ENCODE data around the gene STX5. TPM values are rescaled to one million over a fixed set of nuclear protein-coding genes. Genes with fewer than 3 reads are reported as not detected.

The STX5 gene
- total RNA-seq, 1 donor from 2014 or later = 30.2 TPM

GRCh38 chr11:62816557-62816956, 15.3 kb downstream of the STX5 start:
- H3K4me3 ChIP-seq = no peak overlapping the region
- H3K27me3 ChIP-seq = no peaks in the 10 kb centered on the region
- H3K79me2 ChIP-seq (ENCODE audit: low read depth) = no peaks in the 10 kb centered on the region
- H3K9ac ChIP-seq = no peak overlapping the region
- H3K4me2 ChIP-seq = no peak overlapping the region
- H3K4me1 ChIP-seq = no peaks in the 10 kb centered on the region
- H3K27ac ChIP-seq = no peak overlapping the region
- no peaks in the 10 kb centered on the region for H3K4me1 Mint-ChIP-seq
- DNase-seq (ENCODE audit: low spot score) = no peak
- no peaks in the 10 kb centered on the region for H3K36me3 ChIP-seq
- H3K27ac Mint-ChIP-seq = no peak overlapping the region
- no peaks in the 10 kb centered on the region for H3K9me3 ChIP-seq (ENCODE audit: low read depth)
- no peaks in the 10 kb centered on the region for H3K9me3 Mint-ChIP-seq
- peaks cover 4% of the 10 kb centered on the region for H3K27me3 Mint-ChIP-seq (ENCODE audit: insufficient read depth, low read depth)
- H2AFZ ChIP-seq (replicated peaks) = no peak overlapping the region
- H4K20me1 ChIP-seq (ENCODE audit: low read depth) = no peaks in the 10 kb centered on the region
- no peak overlapping the region for H3K4me3 Mint-ChIP-seq
- H3K36me3 Mint-ChIP-seq = peaks cover 16% of the 10 kb centered on the region
- no peaks in the 10 kb centered on the region for H3F3A ChIP-seq (ENCODE audit: low read depth)
- TF ChIP-seq EZH2 (IDR thresholded peaks at IDR 0.05) = no peak
- TF ChIP-seq EZH2phosphoT487 (IDR thresholded peaks at IDR 0.05) = no peak
- no peak for TF ChIP-seq CTCF (IDR thresholded peaks at IDR 0.05)

GRCh38 chr11:62811659-62812058, 20.2 kb downstream of the STX5 start:
- Histone ChIP-seq H3K79me2 (ENCODE audit: low read depth) (no peaks in the 10 kb centered on the region), H3K9me3 (ENCODE audit: low read depth) (no peaks in the 10 kb centered on the region), H3K27me3 (no peaks in the 10 kb centered on the region), H3K9ac (no peak overlapping the region), H4K20me1 (ENCODE audit: low read depth) (no peaks in the 10 kb centered on the region), H3F3A (ENCODE audit: low read depth) (peaks cover 4% of the 10 kb centered on the region), H3K36me3 (no peaks in the 10 kb centered on the region), H2AFZ (replicated peaks) (no peak overlapping the region), H3K27ac (no peak overlapping the region), H3K4me1 (no peaks in the 10 kb centered on the region), H3K4me2 (no peak overlapping the region), H3K4me3 (no peak overlapping the region)
- Mint-ChIP-seq H3K9me3 (no peaks in the 10 kb centered on the region), H3K4me1 (peaks cover 4% of the 10 kb centered on the region), H3K4me3 (no peak overlapping the region), H3K27ac (no peak overlapping the region), H3K36me3 (peaks cover 6% of the 10 kb centered on the region), H3K27me3 (ENCODE audit: insufficient read depth, low read depth) (peaks cover 8% of the 10 kb centered on the region)
- no peak for DNase-seq (ENCODE audit: low spot score)
- TF ChIP-seq CTCF (IDR thresholded peaks at IDR 0.05) (no peak), EZH2 (IDR thresholded peaks at IDR 0.05) (no peak), EZH2phosphoT487 (IDR thresholded peaks at IDR 0.05) (no peak)

GRCh38 chr11:62810748-62811147, 21.1 kb downstream of the STX5 start:
- Histone ChIP-seq H3K9me3 (ENCODE audit: low read depth) (no peaks in the 10 kb centered on the region), H3K27ac (no peak overlapping the region), H3K4me3 (no peak overlapping the region), H3K9ac (no peak overlapping the region), H3K4me1 (peaks cover 9% of the 10 kb centered on the region), H4K20me1 (ENCODE audit: low read depth) (no peaks in the 10 kb centered on the region), H3K4me2 (no peak overlapping the region), H3K79me2 (ENCODE audit: low read depth) (no peaks in the 10 kb centered on the region), H3K27me3 (no peaks in the 10 kb centered on the region), H2AFZ (replicated peaks) (no peak overlapping the region), H3F3A (ENCODE audit: low read depth) (peaks cover 13% of the 10 kb centered on the region), H3K36me3 (no peaks in the 10 kb centered on the region)
- DNase-seq (ENCODE audit: low spot score) = no peak
- TF ChIP-seq EZH2 (IDR thresholded peaks at IDR 0.05) (no peak), EZH2phosphoT487 (IDR thresholded peaks at IDR 0.05) (no peak), CTCF (IDR thresholded peaks at IDR 0.05) (no peak)
- no peak overlapping the region for H3K27ac Mint-ChIP-seq
- peaks cover 4% of the 10 kb centered on the region for H3K36me3 Mint-ChIP-seq
- peaks cover 11% of the 10 kb centered on the region for H3K4me1 Mint-ChIP-seq
- H3K4me3 Mint-ChIP-seq = no peak overlapping the region
- no peaks in the 10 kb centered on the region for H3K9me3 Mint-ChIP-seq
- peaks cover 8% of the 10 kb centered on the region for H3K27me3 Mint-ChIP-seq (ENCODE audit: insufficient read depth, low read depth)
